C4-2B (cell line): ENCODE measurements around the gene WNT5B.

ENCODE experiments used
- CTCF ChIP-seq: fragments of 450-650 bp; conservative IDR thresholded peaks from 2 replicates; pipeline ENCODE4 v1.5.1; 2017; ENCODE audit warnings: mild to moderate bottlenecking
- ZFX ChIP-seq: fragments of 450-650 bp; IDR thresholded peaks from 2 replicates; pipeline ENCODE4 v1.6.1; 2017

- TF ChIP-seq CTCF (no peak), ZFX (no peak)
Observed at GRCh38 chr12:1610072-1610643, 18.9 kb upstream of the WNT5B start.
